ENCODE results near the gene IFIT3.

Gene IFIT3

DNA sequence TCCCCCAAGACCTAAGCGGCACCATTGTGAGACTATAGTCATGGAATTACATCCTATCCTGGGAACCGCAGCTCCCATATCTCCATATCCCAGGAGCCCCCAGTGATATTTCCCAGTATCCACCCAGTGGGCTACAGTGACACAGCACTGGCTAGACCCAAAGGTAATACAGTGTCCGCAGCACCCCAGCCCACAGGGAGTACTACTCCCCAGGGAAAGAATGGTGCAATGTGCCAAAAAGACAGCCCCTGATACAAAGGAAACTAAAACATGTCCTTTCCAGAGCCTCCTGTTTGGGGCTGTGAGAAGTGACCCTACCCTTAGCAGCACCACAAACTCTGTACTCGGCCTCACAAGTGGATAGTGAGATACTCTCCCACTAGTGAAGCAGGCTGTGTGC lies 30.4 kb upstream of the IFIT3 start:
- no peaks in the 10 kb centered on the region for H3K9me2 ChIP-seq (replicated peaks; ENCODE audit: insufficient read depth, low read length)
- H3K36me3 ChIP-seq (replicated peaks; ENCODE audit: insufficient read depth, low read length), result no peaks in the 10 kb centered on the region
- H3K4me2 ChIP-seq (ENCODE audit: low read depth, low read length), result no peak overlapping the region
- TF ChIP-seq EZH2phosphoT487 (IDR thresholded peaks at IDR 0.05; ENCODE audit: low read length) (no peak), EZH2 (optimal IDR thresholded peaks at IDR 0.05; ENCODE audit: low read depth, low read length) (no peak)
- TF ChIP-seq, protein P1, sequence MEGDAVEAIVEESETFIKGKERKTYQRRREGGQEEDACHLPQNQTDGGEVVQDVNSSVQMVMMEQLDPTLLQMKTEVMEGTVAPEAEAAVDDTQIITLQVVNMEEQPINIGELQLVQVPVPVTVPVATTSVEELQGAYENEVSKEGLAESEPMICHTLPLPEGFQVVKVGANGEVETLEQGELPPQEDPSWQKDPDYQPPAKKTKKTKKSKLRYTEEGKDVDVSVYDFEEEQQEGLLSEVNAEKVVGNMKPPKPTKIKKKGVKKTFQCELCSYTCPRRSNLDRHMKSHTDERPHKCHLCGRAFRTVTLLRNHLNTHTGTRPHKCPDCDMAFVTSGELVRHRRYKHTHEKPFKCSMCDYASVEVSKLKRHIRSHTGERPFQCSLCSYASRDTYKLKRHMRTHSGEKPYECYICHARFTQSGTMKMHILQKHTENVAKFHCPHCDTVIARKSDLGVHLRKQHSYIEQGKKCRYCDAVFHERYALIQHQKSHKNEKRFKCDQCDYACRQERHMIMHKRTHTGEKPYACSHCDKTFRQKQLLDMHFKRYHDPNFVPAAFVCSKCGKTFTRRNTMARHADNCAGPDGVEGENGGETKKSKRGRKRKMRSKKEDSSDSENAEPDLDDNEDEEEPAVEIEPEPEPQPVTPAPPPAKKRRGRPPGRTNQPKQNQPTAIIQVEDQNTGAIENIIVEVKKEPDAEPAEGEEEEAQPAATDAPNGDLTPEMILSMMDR (IDR thresholded peaks at IDR 0.05; ENCODE audit: low read length), result no peak
- no peaks in the 10 kb centered on the region for H3K79me2 ChIP-seq (ENCODE audit: low read length)
- H3K27me3 ChIP-seq (replicated peaks; ENCODE audit: insufficient read depth, low read length), result peaks cover 44% of the 10 kb centered on the region
- no peak overlapping the region for H3K4me3 ChIP-seq (ENCODE audit: low read length)
- H3K27ac ChIP-seq (ENCODE audit: low read length), result no peak overlapping the region
- no peak overlapping the region for H3K9ac ChIP-seq (ENCODE audit: low read length)
- no peaks in the 10 kb centered on the region for H4K20me1 ChIP-seq (ENCODE audit: insufficient read depth, low read length)
- no peak for DNase-seq
- H3K4me1 ChIP-seq (ENCODE audit: low read length), result peaks cover 6% of the 10 kb centered on the region; the same call in 1 of the 2 replicates
- no peaks in the 10 kb centered on the region for H3K9me3 ChIP-seq (replicated peaks; ENCODE audit: insufficient read depth, low read length)
- peaks cover 20% of the 10 kb centered on the region; the same call in 1 of the 2 replicates for H3F3A ChIP-seq (ENCODE audit: insufficient read depth, low read length)
- no peak overlapping the region for H2AFZ ChIP-seq (ENCODE audit: low read length)

- H3F3A ChIP-seq (ENCODE audit: insufficient read depth, low read length), result peaks cover 20% of the 10 kb centered on the region; the same call in 1 of the 2 replicates
- peaks cover 6% of the 10 kb centered on the region; the same call in 1 of the 2 replicates for H3K4me1 ChIP-seq (ENCODE audit: low read length)
- H4K20me1 ChIP-seq (ENCODE audit: insufficient read depth, low read length), result no peaks in the 10 kb centered on the region
- no peak overlapping the region for H3K4me3 ChIP-seq (ENCODE audit: low read length)
- H2AFZ ChIP-seq (ENCODE audit: low read length), result no peak overlapping the region
- DNase-seq, result no peak
- no peak overlapping the region for H3K27ac ChIP-seq (ENCODE audit: low read length)
- no peak overlapping the region for H3K9ac ChIP-seq (ENCODE audit: low read length)
- no peaks in the 10 kb centered on the region for H3K36me3 ChIP-seq (replicated peaks; ENCODE audit: insufficient read depth, low read length)
- H3K4me2 ChIP-seq (ENCODE audit: low read depth, low read length), result no peak overlapping the region
- peaks cover 48% of the 10 kb centered on the region for H3K27me3 ChIP-seq (replicated peaks; ENCODE audit: insufficient read depth, low read length)
- TF ChIP-seq EZH2 (optimal IDR thresholded peaks at IDR 0.05; ENCODE audit: low read depth, low read length), result no peak
- TF ChIP-seq, protein P1 (IDR thresholded peaks at IDR 0.05; ENCODE audit: low read length), result no peak
- TF ChIP-seq EZH2phosphoT487 (IDR thresholded peaks at IDR 0.05; ENCODE audit: low read length), result no peak
- no peaks in the 10 kb centered on the region for H3K9me2 ChIP-seq (replicated peaks; ENCODE audit: insufficient read depth, low read length)
- no peaks in the 10 kb centered on the region for H3K9me3 ChIP-seq (replicated peaks; ENCODE audit: insufficient read depth, low read length)
- no peaks in the 10 kb centered on the region for H3K79me2 ChIP-seq (ENCODE audit: low read length)
Measured at GRCh38 chr10:89297791-89298190, 30.0 kb upstream of the IFIT3 start.

- H3K36me3 ChIP-seq (replicated peaks; ENCODE audit: insufficient read depth, low read length), result no peaks in the 10 kb centered on the region
- H3K4me2 ChIP-seq (ENCODE audit: low read depth, low read length), result no peak overlapping the region
- no peaks in the 10 kb centered on the region for H3K9me2 ChIP-seq (replicated peaks; ENCODE audit: insufficient read depth, low read length)
- H3K4me3 ChIP-seq (ENCODE audit: low read length), result no peak overlapping the region
- H3K79me2 ChIP-seq (ENCODE audit: low read length), result no peaks in the 10 kb centered on the region
- peaks cover 60% of the 10 kb centered on the region for H3K27me3 ChIP-seq (replicated peaks; ENCODE audit: insufficient read depth, low read length)
- TF ChIP-seq EZH2phosphoT487 (IDR thresholded peaks at IDR 0.05; ENCODE audit: low read length) (no peak), EZH2 (optimal IDR thresholded peaks at IDR 0.05; ENCODE audit: low read depth, low read length) (no peak)
- TF ChIP-seq, protein P1 (IDR thresholded peaks at IDR 0.05; ENCODE audit: low read length), result no peak
- no peak overlapping the region for H3K27ac ChIP-seq (ENCODE audit: low read length)
- no peak overlapping the region for H3K9ac ChIP-seq (ENCODE audit: low read length)
- no peaks in the 10 kb centered on the region for H4K20me1 ChIP-seq (ENCODE audit: insufficient read depth, low read length)
- H3F3A ChIP-seq (ENCODE audit: insufficient read depth, low read length), result peaks cover 20% of the 10 kb centered on the region; the same call in 1 of the 2 replicates
- DNase-seq, result no peak
- no peak overlapping the region for H2AFZ ChIP-seq (ENCODE audit: low read length)
- H3K4me1 ChIP-seq (ENCODE audit: low read length), result peaks cover 6% of the 10 kb centered on the region; the same call in 1 of the 2 replicates
- H3K9me3 ChIP-seq (replicated peaks; ENCODE audit: insufficient read depth, low read length), result no peaks in the 10 kb centered on the region
Measured at GRCh38 chr10:89299031-89299430, 28.8 kb upstream of the IFIT3 start.

All from MM.1S (cell line).